Calu3 (cell line): ENCODE measurements around the gene CARTPT. TPM values are rescaled to one million over a fixed set of nuclear protein-coding genes. Genes with fewer than 3 reads are reported as not detected.
A peak's percentile ranks its signal among the peaks of the same experiment; 100 is the strongest.

Source experiments
- Bru-seq: library from RNA; stranded (reverse); fragments of 400-500 nt; gene quantifications from one replicate; lab custom pipeline; 2021; lab: Mats Ljungman, UMichigan
- BruChase-seq, 2 experiments: library from RNA; stranded (reverse); fragments of 400-500 nt; gene quantifications; one replicate each; lab custom pipeline; 2021; lab: Mats Ljungman, UMichigan
- BruUV-seq: library from RNA; stranded (reverse); fragments of 400-500 nt; replicated peaks from 2 replicates; lab custom pipeline; 2021; lab: Mats Ljungman, UMichigan
- CTCF ChIA-PET: fragments of 300-600 bp; sonication (Branson Sonifier 250); formaldehyde crosslinking; loops from one replicate; lab custom pipeline; 2022; ENCODE audit warnings: antibody characterized with exemption; lab: Charles Lee
- DNase-seq: peaks from one replicate; pipeline ENCODE4 v3.0.0; 2022
- H3K27ac Mint-ChIP-seq: one replicate; pipeline ENCODE4 v1.8.0; 2022; ENCODE audit warnings: mixed read lengths; ENCODE audit not compliant: unreplicated experiment
- H3K27me3 Mint-ChIP-seq: one replicate; pipeline ENCODE4 v1.8.0; 2022; ENCODE audit warnings: mixed read lengths; ENCODE audit not compliant: unreplicated experiment
- H3K36me3 Mint-ChIP-seq: one replicate; pipeline ENCODE4 v1.8.0; 2022; ENCODE audit warnings: mild to moderate bottlenecking, moderate library complexity, mixed read lengths; ENCODE audit not compliant: insufficient read depth, unreplicated experiment
- H3K4me1 Mint-ChIP-seq: one replicate; pipeline ENCODE4 v1.8.0; 2022; ENCODE audit warnings: mild to moderate bottlenecking, low read depth, mixed read lengths; ENCODE audit not compliant: unreplicated experiment
- H3K4me3 Mint-ChIP-seq: one replicate; pipeline ENCODE4 v1.8.0; 2022; ENCODE audit warnings: mild to moderate bottlenecking, low read depth, moderate library complexity, mixed read lengths; ENCODE audit not compliant: unreplicated experiment
- H3K9me3 Mint-ChIP-seq: one replicate; pipeline ENCODE4 v1.8.0; 2022; ENCODE audit warnings: low read depth, mixed read lengths; ENCODE audit not compliant: unreplicated experiment
- intact Hi-C: fragments of 100-400 bp; cut with micrococcal nuclease; formaldehyde crosslinking; loops from one replicate; pipeline ENCODE4 v1.10.0; 2022; ENCODE audit not compliant: unreplicated experiment
- long read RNA-seq: library from polyadenylated mRNA; stranded (forward); transcript quantifications from one replicate; pipeline ENCODE4 v2.0.0, GENCODE V29; 2022
- total RNA-seq: library from RNA; stranded (reverse); gene quantifications from 2 replicates; pipeline ENCODE4 v1.2.3, GENCODE V29; 2022
- TF ChIP-seq, protein P1 (sequence below): fragments of 200-600 bp; IDR thresholded peaks from one replicate; pipeline ENCODE4 v1.8.0; 2022; ENCODE audit warnings: antibody characterized with exemption; ENCODE audit not compliant: unreplicated experiment

The CARTPT gene
- total RNA-seq (not detected in 2 replicates), Bru-seq, nascent RNA (not detected), BruChase-seq, experiment 1, labeled RNA remaining after a 6-hour chase (not detected), BruChase-seq, experiment 2, labeled RNA remaining after a 2-hour chase (not detected)
- long read RNA-seq: 0 reads

DNA sequence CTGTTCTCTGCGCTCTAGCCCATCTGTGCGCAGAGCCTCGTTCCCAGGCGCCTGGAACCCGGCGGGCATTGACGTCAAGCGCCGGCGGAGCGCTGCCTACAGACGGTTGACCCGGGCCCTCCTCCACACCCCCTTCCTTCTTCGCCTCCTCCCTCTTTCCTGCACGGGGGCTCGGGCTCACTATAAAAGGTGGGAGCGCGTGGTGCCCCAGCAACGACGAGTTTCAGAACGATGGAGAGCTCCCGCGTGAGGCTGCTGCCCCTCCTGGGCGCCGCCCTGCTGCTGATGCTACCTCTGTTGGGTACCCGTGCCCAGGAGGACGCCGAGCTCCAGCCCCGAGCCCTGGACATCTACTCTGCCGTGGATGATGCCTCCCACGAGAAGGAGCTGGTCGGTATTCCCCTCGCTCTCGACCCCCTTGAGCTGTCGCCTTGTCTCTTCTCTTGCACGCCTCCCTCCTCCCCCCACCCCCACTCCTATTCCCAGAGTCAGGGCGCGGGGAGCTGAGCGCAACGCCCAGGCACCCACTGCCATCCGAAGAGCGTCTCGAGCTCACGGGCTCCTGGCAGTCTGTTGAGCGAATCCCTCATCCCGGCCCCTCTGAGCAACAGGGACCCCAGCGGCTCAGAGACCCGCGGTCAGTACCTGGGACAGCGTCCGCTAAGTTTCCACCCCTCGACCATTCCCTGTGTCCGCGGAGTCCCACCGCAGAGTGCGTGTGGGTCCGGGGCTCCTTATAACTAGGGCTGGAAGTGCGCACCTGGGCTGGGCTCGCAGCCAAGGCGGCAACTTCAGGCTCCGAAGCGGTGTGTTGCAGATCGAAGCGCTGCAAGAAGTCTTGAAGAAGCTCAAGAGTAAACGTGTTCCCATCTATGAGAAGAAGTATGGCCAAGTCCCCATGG is at the start of gene CARTPT:
TSS of gene CARTPT (plus strand) at position 213 of the 902 bp plus-strand sequence. CDS start at position 232, 19 bp downstream.
- TF ChIP-seq, protein P1, sequence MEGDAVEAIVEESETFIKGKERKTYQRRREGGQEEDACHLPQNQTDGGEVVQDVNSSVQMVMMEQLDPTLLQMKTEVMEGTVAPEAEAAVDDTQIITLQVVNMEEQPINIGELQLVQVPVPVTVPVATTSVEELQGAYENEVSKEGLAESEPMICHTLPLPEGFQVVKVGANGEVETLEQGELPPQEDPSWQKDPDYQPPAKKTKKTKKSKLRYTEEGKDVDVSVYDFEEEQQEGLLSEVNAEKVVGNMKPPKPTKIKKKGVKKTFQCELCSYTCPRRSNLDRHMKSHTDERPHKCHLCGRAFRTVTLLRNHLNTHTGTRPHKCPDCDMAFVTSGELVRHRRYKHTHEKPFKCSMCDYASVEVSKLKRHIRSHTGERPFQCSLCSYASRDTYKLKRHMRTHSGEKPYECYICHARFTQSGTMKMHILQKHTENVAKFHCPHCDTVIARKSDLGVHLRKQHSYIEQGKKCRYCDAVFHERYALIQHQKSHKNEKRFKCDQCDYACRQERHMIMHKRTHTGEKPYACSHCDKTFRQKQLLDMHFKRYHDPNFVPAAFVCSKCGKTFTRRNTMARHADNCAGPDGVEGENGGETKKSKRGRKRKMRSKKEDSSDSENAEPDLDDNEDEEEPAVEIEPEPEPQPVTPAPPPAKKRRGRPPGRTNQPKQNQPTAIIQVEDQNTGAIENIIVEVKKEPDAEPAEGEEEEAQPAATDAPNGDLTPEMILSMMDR: no peak
- no peaks in the 10 kb centered on the region for H3K9me3 Mint-ChIP-seq
- H3K27me3 Mint-ChIP-seq: no peaks in the 10 kb centered on the region
- peaks cover 21% of the 10 kb centered on the region for H3K4me1 Mint-ChIP-seq
- no peaks in the 10 kb centered on the region for H3K36me3 Mint-ChIP-seq
- no peak within 1 kb of the TSS for H3K27ac Mint-ChIP-seq
- H3K4me3 Mint-ChIP-seq: peak within 1 kb of the TSS; percentile 36
- no peak for DNase-seq
- BruUV-seq: no TSS peak
- intact Hi-C loops: no loop called here
- CTCF ChIA-PET: no interaction called here

DNA sequence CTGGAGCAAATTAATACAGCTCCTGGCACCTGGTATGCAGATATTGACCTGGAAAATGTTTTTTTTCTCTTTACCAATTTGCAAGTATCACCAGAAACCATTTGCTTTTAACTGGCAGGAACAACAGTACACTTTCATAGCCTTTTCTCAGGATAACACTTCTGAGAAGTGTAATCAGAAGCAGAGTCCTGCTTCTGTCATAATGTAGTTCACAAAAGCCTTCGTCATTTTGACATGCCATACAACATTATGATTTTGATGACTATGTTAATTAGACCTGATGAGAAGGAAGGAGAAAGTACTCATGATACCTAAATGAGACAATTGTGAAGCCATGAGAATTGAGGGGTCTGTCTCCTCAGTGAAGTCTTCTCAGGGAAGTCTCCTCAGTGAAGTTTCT is 41.1 kb upstream of the CARTPT start:
- no peak overlapping the region for H3K4me3 Mint-ChIP-seq
- CTCF ChIA-PET: no interaction called here
- TF ChIP-seq, protein P1: no peak

DNA sequence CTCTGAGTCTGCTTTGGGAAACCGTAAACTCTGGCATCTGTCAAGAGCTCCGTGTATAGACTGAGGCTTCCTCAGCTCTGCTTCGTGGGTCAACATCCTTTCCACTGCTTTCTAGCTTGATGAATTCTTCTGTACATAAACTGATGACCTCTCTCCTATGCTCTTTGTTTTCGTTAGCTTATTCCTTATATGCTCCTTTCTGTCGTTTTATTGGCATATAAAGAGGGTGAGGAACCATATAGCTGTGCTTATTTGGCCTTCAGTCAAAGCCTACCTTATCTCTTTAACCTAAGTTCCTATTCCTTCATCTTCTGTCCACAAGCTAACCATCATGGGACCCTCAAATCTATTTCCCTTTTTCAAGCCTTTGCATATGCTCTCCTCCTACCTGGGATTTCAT is 39.4 kb upstream of the CARTPT start:
- Mint-ChIP-seq H3K9me3 (no peaks in the 10 kb centered on the region), H3K36me3 (no peaks in the 10 kb centered on the region), H3K27me3 (no peaks in the 10 kb centered on the region), H3K27ac (no peak overlapping the region), H3K4me1 (peaks cover 9% of the 10 kb centered on the region), H3K4me3 (no peak overlapping the region)
- CTCF ChIA-PET: no interaction called here
- DNase-seq: no peak
- TF ChIP-seq, protein P1: no peak
- BruUV-seq: no TSS peak
- intact Hi-C loops: no loop called here

More for the DNA sequence above, 41.1 kb upstream of the CARTPT start:
- intact Hi-C loops: no loop called here
- Mint-ChIP-seq H3K4me1 (peaks cover 9% of the 10 kb centered on the region), H3K27ac (no peak overlapping the region), H3K27me3 (no peaks in the 10 kb centered on the region), H3K36me3 (no peaks in the 10 kb centered on the region), H3K9me3 (no peaks in the 10 kb centered on the region)
- no TSS peak for BruUV-seq
- DNase-seq: no peak

DNA sequence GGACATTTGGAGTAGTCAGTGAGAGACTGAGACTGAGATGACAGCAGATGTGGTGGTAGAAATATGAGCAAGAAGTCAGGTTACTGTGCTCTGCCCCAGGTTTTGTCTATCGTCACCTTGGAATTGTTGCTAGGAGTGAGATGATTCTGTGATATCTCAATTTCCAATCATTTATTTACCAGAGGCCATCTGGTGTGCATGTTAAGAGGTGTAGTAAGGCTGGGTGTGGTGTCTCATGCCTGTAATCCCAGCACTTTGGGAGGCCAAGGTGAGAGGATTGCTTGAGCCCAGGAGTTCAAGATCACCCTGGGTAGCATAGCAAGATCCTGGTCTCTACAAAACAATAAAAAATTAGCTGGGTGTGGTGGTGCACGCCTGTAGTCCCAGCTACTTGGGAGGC is 38.6 kb upstream of the CARTPT start:
- TF ChIP-seq, protein P1: no peak
- DNase-seq: no peak
- Mint-ChIP-seq H3K27ac (no peak overlapping the region), H3K4me1 (peaks cover 9% of the 10 kb centered on the region), H3K9me3 (no peaks in the 10 kb centered on the region), H3K4me3 (no peak overlapping the region), H3K36me3 (no peaks in the 10 kb centered on the region), H3K27me3 (no peaks in the 10 kb centered on the region)
- intact Hi-C loops: no loop called here
- CTCF ChIA-PET: no interaction called here
- no TSS peak for BruUV-seq
